HL-60 (cell line): ENCODE results near the gene BRWD1.

Source experiments
- DNase-seq, 2 experiments: peaks; one replicate each; pipeline ENCODE4 v3.0.0-alpha.2; 2010 to 2020; ENCODE audit warnings: low read depth in 1 of 2, low spot score in 1 of 2
- H3K27ac ChIP-seq: fragments of 250-450 bp; sonication (Bioruptor Pico); replicated peaks from 2 replicates; pipeline ENCODE4 v1.5.1; 2020; ENCODE audit warnings: mild to moderate bottlenecking, moderate library complexity
- H3K27me3 ChIP-seq: fragments of 250-450 bp; sonication (Bioruptor Pico); 2 replicates; pipeline ENCODE4 v1.5.1; 2021; ENCODE audit warnings: mild to moderate bottlenecking, moderate library complexity; ENCODE audit not compliant: insufficient read depth, poor library complexity, severe bottlenecking
- H3K4me3 ChIP-seq: replicated peaks from 2 replicates; pipeline ENCODE4 v1.5.1; 2011; ENCODE audit warnings: mild to moderate bottlenecking, control low read depth, low read length; ENCODE audit not compliant: insufficient read depth
- GABPA ChIP-seq: IDR thresholded peaks from 2 replicates; pipeline ENCODE4 v1.6.1; 2012; ENCODE audit warnings: low read depth
- POLR2AphosphoS5 ChIP-seq: IDR thresholded peaks from 2 replicates; pipeline ENCODE4 v1.6.1; 2012; ENCODE audit warnings: low read depth
- REST ChIP-seq: IDR thresholded peaks from 2 replicates; pipeline ENCODE4 v1.6.1; 2012; ENCODE audit warnings: low read depth; ENCODE audit not compliant: insufficient replicate concordance
- SPI1 ChIP-seq: IDR thresholded peaks from 2 replicates; pipeline ENCODE4 v1.6.1; 2012; ENCODE audit warnings: low read depth, mild to moderate bottlenecking, borderline replicate concordance
- TF ChIP-seq, protein P1 (sequence below): IDR thresholded peaks from one replicate; pipeline ENCODE4 v1.5.1; 2011; ENCODE audit warnings: low read length, control low read depth, inconsistent platforms; ENCODE audit not compliant: insufficient read depth

The BRWD1 gene

GRCh38 chr21:39348355-39349210, 35.2 kb upstream of the BRWD1 start, which contains the start of gene HMGN1:
HMGN1 (minus strand) TSS chr21:39349088; CDS start chr21:39348917, 171 bp downstream.
- Histone ChIP-seq H3K27me3 (no peaks in the 10 kb centered on the region), H3K27ac (peak within 1 kb of the TSS; percentile 92), H3K4me3 (peak within 1 kb of the TSS; percentile 79)
- TF ChIP-seq REST (peak; percentile 31), POLR2AphosphoS5 (peak; percentile 73), SPI1 (no peak)
- peak; percentile 77 to 86 for DNase-seq

DNA sequence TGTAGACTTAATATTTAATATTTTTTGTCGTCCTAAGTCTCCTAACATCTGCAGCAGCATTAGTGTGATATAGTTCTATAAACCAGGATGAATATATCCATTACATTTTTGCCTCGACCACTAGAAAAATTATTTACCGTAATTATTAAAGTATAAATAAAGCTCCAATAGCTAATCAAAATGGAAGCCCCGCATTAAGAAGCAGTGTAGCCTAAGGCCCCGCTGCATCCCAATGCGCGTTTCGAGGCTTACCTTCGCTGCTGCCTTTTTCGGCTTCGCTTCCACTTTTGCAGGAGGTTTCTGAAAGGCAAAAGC, 34.6 kb upstream of the BRWD1 start:
- TF ChIP-seq POLR2AphosphoS5: no peak
- no peak for TF ChIP-seq REST
- no peak for TF ChIP-seq GABPA
- TF ChIP-seq, protein P1, sequence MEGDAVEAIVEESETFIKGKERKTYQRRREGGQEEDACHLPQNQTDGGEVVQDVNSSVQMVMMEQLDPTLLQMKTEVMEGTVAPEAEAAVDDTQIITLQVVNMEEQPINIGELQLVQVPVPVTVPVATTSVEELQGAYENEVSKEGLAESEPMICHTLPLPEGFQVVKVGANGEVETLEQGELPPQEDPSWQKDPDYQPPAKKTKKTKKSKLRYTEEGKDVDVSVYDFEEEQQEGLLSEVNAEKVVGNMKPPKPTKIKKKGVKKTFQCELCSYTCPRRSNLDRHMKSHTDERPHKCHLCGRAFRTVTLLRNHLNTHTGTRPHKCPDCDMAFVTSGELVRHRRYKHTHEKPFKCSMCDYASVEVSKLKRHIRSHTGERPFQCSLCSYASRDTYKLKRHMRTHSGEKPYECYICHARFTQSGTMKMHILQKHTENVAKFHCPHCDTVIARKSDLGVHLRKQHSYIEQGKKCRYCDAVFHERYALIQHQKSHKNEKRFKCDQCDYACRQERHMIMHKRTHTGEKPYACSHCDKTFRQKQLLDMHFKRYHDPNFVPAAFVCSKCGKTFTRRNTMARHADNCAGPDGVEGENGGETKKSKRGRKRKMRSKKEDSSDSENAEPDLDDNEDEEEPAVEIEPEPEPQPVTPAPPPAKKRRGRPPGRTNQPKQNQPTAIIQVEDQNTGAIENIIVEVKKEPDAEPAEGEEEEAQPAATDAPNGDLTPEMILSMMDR: no peak
- TF ChIP-seq SPI1: no peak
- H3K27me3 ChIP-seq: no peaks in the 10 kb centered on the region
- DNase-seq: no peak
- peak overlapping the region; percentile 79 for H3K4me3 ChIP-seq
- peak overlapping the region; percentile 81 for H3K27ac ChIP-seq

GRCh38 chr21:39347537-39347936, 34.1 kb upstream of the BRWD1 start:
- DNase-seq: peak in 1 of 2 experiments; percentile 23
- H3K27me3 ChIP-seq: no peaks in the 10 kb centered on the region
- H3K4me3 ChIP-seq: peak overlapping the region; percentile 79
- TF ChIP-seq REST (no peak), POLR2AphosphoS5 (no peak), SPI1 (no peak), GABPA (no peak)
- TF ChIP-seq, protein P1: no peak
- peak overlapping the region; percentile 81 for H3K27ac ChIP-seq
